Tibial nerve (tissue), 4 donors: ENCODE data around the gene PTPRM. TPM values are rescaled to one million over a fixed set of nuclear protein-coding genes. Genes with fewer than 3 reads are reported as not detected.

ENCODE experiments used
- DNase-seq, 2 donors: peaks; one replicate each; pipeline ENCODE4 v3.0.0-alpha.2; 2019; ENCODE audit warnings: low spot score in 2 of 2
- H3K27ac ChIP-seq, 4 donors: fragments of 200-600 bp; sonication (generic) in 3 of 4; one replicate each; pipeline ENCODE4 v1.5.1; 2017 to 2019; ENCODE audit warnings: mild to moderate bottlenecking in 1 of 4
- H3K27me3 ChIP-seq, 2 donors: fragments of 200-600 bp; sonication (generic) in 1 of 2; one replicate each; pipeline versions ENCODE4 v1.5.1 to v1.6.0; 2017 to 2019
- H3K36me3 ChIP-seq, 3 donors: fragments of 200-600 bp; sonication (generic); one replicate each; pipeline ENCODE4 v1.5.1; 2018 to 2019
- H3K4me1 ChIP-seq, 4 donors: fragments of 200-600 bp; sonication (generic) in 3 of 4; one replicate each; pipeline ENCODE4 v1.5.1; 2017 to 2019
- H3K4me3 ChIP-seq, 4 donors: fragments of 200-600 bp; sonication (generic) in 3 of 4; one replicate each; pipeline ENCODE4 v1.5.1; 2017 to 2019; ENCODE audit warnings: mild to moderate bottlenecking in 1 of 4, moderate library complexity in 1 of 4
- H3K9me3 ChIP-seq, 4 donors: fragments of 200-600 bp; sonication (generic) in 3 of 4; one replicate each; pipeline ENCODE4 v1.5.1; 2017 to 2019
- CTCF ChIP-seq, 5 experiments: fragments of 200-600 bp in 3 of 5; fragments of 450-650 bp in 2 of 5; sonication (generic) in 3 of 5; IDR thresholded peaks; one replicate each; pipeline ENCODE4 v1.5.1; 2016 to 2019; ENCODE audit warnings: antibody characterized with exemption in 5 of 5, mild to moderate bottlenecking in 3 of 5, moderate library complexity in 2 of 5
- EP300 ChIP-seq, 2 donors: sonication (generic); formaldehyde crosslinking; IDR thresholded peaks; one replicate each; pipeline ENCODE4 v1.6.1; 2017; ENCODE audit warnings: antibody characterized with exemption in 2 of 2, mild to moderate bottlenecking in 1 of 2
- POLR2A ChIP-seq, 2 donors: fragments of 450-650 bp; IDR thresholded peaks; one replicate each; pipeline ENCODE4 v1.6.1; 2017; ENCODE audit warnings: antibody characterized with exemption in 2 of 2, mild to moderate bottlenecking in 2 of 2, moderate library complexity in 2 of 2
- WGBS, 2 donors: methylation state at CpG; one replicate each; pipeline ENCODE4 v1.1.5; 2018; 5-methylcytosine and 5-hydroxymethylcytosine counted together
- total RNA-seq, 4 donors: library from RNA; depleted of rRNA; stranded (reverse); fragments of >200 nt; gene quantifications; one replicate each; pipeline ENCODE4 v1.1.0, GENCODE V29; 2016

PTPRM gene
- total RNA-seq, 4 donors from 2014 or later = 62.2 to 92.4 (median 80.7) TPM

DNA sequence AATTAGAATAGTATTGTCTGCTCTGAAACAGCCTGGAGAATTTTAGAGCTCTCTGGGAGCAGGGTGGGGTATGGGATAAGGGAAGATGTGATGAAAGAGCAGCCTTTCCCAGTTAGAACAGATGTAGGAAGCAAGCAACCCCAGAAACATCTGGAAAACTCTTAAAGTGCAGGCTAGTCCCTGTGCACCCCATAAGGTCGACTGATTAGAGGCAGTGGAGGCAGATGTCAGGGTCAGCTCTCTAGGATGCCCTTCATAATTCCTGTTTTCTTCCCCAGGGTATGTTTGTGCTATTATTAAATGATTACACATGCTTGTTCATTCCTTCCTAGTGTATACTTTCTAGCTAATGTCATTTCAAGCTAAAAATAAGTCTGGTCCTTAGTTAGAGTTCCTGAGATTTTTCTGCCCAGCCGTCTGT, 41.7 kb downstream of the PTPRM start:
- no peak overlapping the region for H3K27ac ChIP-seq
- TF ChIP-seq POLR2A (IDR thresholded peaks at IDR 0.05) = no peak
- TF ChIP-seq EP300 (IDR thresholded peaks at IDR 0.05) = no peak
- TF ChIP-seq CTCF (IDR thresholded peaks at IDR 0.05) = no peak
- H3K9me3 ChIP-seq = no peaks in the 10 kb centered on the region
- no peaks in the 10 kb centered on the region for H3K36me3 ChIP-seq
- peaks cover 0 to 21% (median 6%) of the 10 kb centered on the region in 4 donors for H3K4me1 ChIP-seq
- H3K4me3 ChIP-seq = no peak overlapping the region
- 32 to 47% methylated on average over 2 of the region's 2 CpGs for WGBS, 2 donors
- DNase-seq = no peak
- H3K27me3 ChIP-seq = no peaks in the 10 kb centered on the region

DNA sequence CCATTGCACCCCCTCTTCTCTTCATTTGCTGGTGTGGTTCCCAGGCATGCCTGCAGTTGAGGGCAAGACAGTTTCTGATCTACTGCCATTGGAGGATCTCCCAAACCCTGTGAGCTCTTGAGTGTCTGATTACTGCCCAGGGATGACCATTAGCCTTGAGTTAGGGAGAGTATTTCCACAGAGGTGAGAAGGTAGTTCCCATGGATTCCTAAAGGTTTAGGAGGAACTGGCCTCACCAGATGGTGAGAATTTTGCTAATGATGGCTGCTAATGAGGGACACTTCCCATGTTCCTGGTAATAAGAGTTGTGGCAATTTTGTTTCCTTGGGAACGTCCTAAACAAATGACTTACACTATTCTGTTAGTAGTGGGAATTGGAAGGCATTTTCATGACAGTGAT, 42.5 kb downstream of the PTPRM start:
- H3K9me3 ChIP-seq = no peaks in the 10 kb centered on the region
- H3K4me3 ChIP-seq = no peak overlapping the region
- no peaks in the 10 kb centered on the region for H3K27me3 ChIP-seq
- DNase-seq = no peak
- no peak overlapping the region for H3K27ac ChIP-seq
- WGBS, 2 donors = 88 to 97% methylated on average over 1 of the region's 1 CpG
- peaks cover 0 to 21% (median 6%) of the 10 kb centered on the region in 4 donors for H3K4me1 ChIP-seq
- TF ChIP-seq POLR2A (IDR thresholded peaks at IDR 0.05) (no peak), EP300 (IDR thresholded peaks at IDR 0.05) (no peak), CTCF (IDR thresholded peaks at IDR 0.05) (no peak)
- H3K36me3 ChIP-seq = no peaks in the 10 kb centered on the region

DNA sequence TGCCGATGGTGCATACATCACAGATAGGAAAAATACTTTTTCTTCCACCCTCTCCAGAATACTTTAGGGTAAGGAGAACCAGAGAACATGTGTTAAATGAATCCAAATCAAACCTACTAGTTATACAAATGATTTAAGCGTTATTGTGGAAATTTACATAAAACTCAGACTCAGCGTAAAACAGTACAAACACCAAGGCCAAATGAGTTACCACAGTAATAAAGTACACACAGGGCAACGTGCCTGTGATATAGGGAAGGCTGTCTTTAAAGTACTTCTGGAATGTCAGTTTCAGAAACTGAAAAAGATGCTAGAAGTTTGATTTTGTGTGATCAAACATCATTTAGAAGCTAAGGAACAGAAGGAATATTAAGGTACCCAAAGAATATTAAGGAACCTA, 46.9 kb downstream of the PTPRM start:
- TF ChIP-seq CTCF (IDR thresholded peaks at IDR 0.05) = no peak
- H3K27ac ChIP-seq = no peak overlapping the region
- peaks cover 0 to 32% (median 5%) of the 10 kb centered on the region in 4 donors for H3K4me1 ChIP-seq
- no peaks in the 10 kb centered on the region for H3K36me3 ChIP-seq
- H3K27me3 ChIP-seq = no peaks in the 10 kb centered on the region
- whole genome bisulfite sequencing, 2 donors = 87 to 91% methylated on average over 4 of the region's 4 CpGs
- no peak for DNase-seq
- no peaks in the 10 kb centered on the region for H3K9me3 ChIP-seq
- H3K4me3 ChIP-seq = no peak overlapping the region

DNA sequence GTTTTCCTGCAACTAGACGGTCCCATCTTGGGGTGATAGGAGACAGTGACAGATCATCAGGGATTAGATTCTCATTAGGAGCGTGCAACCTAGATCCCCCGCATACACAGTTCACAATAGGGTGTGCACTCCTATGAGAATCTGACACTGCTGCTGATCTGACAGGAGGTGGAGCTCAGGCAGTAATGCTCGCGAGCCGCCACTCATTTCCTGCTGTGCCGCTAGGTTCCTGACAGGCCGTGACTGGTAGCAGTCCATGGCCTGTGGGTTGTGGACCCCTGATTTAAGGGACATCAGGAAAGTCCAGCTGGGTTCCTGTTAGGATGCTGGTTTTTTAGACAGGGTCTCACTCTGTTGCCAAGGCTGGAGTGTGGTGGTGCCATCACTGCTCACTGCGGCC, 48.7 kb downstream of the PTPRM start:
- Histone ChIP-seq H3K9me3 (no peaks in the 10 kb centered on the region), H3K4me1 (peaks cover 0 to 40% (median 6%) of the 10 kb centered on the region in 4 donors), H3K4me3 (no peak overlapping the region), H3K27ac (no peak overlapping the region), H3K36me3 (no peaks in the 10 kb centered on the region), H3K27me3 (no peaks in the 10 kb centered on the region)
- 98% methylated on average over 8 of the region's 9 CpGs for WGBS, 2 donors
- TF ChIP-seq POLR2A (IDR thresholded peaks at IDR 0.05) (no peak), CTCF (IDR thresholded peaks at IDR 0.05) (no peak), EP300 (IDR thresholded peaks at IDR 0.05) (no peak)
- no peak for DNase-seq

DNA sequence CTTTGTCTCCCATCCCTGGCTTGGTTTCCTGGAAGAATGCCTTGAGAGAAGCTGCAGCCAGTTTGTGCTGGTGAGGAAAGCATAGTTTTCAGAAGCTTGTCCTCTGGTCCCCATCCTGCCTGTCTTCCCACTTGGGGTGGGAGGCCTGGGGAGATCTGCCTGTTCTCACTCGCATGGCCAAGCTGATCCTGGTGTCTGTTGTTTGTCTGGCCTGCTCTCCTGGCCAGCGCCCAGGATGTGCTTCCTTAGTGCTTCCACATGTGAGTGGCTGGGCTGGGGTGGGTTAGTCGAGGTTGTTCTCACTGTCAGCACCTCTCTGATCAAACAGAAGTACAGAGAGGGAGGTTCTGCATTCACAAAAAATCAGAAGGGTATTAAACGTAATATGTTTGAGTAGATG, 49.5 kb downstream of the PTPRM start:
- no peaks in the 10 kb centered on the region for H3K27me3 ChIP-seq
- TF ChIP-seq POLR2A (IDR thresholded peaks at IDR 0.05) = no peak
- TF ChIP-seq CTCF (IDR thresholded peaks at IDR 0.05) = no peak
- no peak for TF ChIP-seq EP300 (IDR thresholded peaks at IDR 0.05)
- peaks cover 0 to 40% (median 6%) of the 10 kb centered on the region in 4 donors for H3K4me1 ChIP-seq
- DNase-seq = no peak
- no peak overlapping the region for H3K27ac ChIP-seq
- H3K36me3 ChIP-seq = no peaks in the 10 kb centered on the region
- H3K4me3 ChIP-seq = no peak overlapping the region
- WGBS, 2 donors = 70% methylated on average over 4 of the region's 4 CpGs
- H3K9me3 ChIP-seq = no peaks in the 10 kb centered on the region
